Neuronal stem cell (in vitro differentiated cells): Measurements from ENCODE around the gene ABCA7.

ENCODE experiments used
- DNase-seq: peaks from one replicate; pipeline ENCODE4 v3.0.0-alpha.2; 2013; ENCODE audit warnings: low spot score
- H2AFZ ChIP-seq: one replicate; pipeline ENCODE4 v1.6.1; 2013; ENCODE audit warnings: mild to moderate bottlenecking, low read length, inconsistent platforms
- H2AK5ac ChIP-seq: 2 replicates; pipeline ENCODE4 v1.6.1; 2013; ENCODE audit warnings: low read depth, mild to moderate bottlenecking, inconsistent platforms, low read length, moderate library complexity, mixed read lengths
- H2BK120ac ChIP-seq: 2 replicates; pipeline ENCODE4 v1.6.1; 2013; ENCODE audit warnings: low read depth, mild to moderate bottlenecking, inconsistent platforms, low read length, moderate library complexity, mixed read lengths
- H2BK12ac ChIP-seq: one replicate; pipeline ENCODE4 v1.6.1; 2013; ENCODE audit warnings: low read length, inconsistent platforms
- H2BK15ac ChIP-seq: 2 replicates; pipeline ENCODE4 v1.6.1; 2013; ENCODE audit warnings: mild to moderate bottlenecking, low read length, inconsistent platforms, mixed read lengths
- H2BK5ac ChIP-seq: one replicate; pipeline ENCODE4 v1.6.1; 2013; ENCODE audit warnings: inconsistent platforms, mild to moderate bottlenecking, low read length, moderate library complexity
- H3K14ac ChIP-seq: one replicate; pipeline ENCODE4 v1.6.1; 2013; ENCODE audit warnings: low read length, inconsistent platforms
- H3K18ac ChIP-seq: 2 replicates; pipeline ENCODE4 v1.6.1; 2013; ENCODE audit warnings: low read length, inconsistent platforms
- H3K23ac ChIP-seq: 2 replicates; pipeline ENCODE4 v1.6.1; 2013; ENCODE audit warnings: low read depth, mild to moderate bottlenecking, mixed read lengths, low read length, inconsistent platforms; ENCODE audit not compliant: poor library complexity
- H3K27ac ChIP-seq: replicated peaks from 3 replicates; pipeline ENCODE4 v1.5.1; 2013; ENCODE audit warnings: low read length, inconsistent platforms
- H3K27me3 ChIP-seq, 3 experiments: 2 replicates each; pipeline ENCODE4 v1.6.1; 2013; ENCODE audit warnings: low read length in 3 of 3, mild to moderate bottlenecking in 2 of 3, inconsistent platforms in 1 of 3, low read depth in 1 of 3, mixed read lengths in 1 of 3, moderate library complexity in 1 of 3; ENCODE audit not compliant: control insufficient read depth in 3 of 3, insufficient read depth in 3 of 3
- H3K36me3 ChIP-seq, 2 donors: replicated peaks in 1 of 2; 2 replicates each; pipeline ENCODE4 v1.6.1; 2013; ENCODE audit warnings: low read length in 2 of 2; ENCODE audit not compliant: control insufficient read depth in 2 of 2, insufficient read depth in 2 of 2
- H3K4ac ChIP-seq: 2 replicates; pipeline ENCODE4 v1.6.1; 2013; ENCODE audit warnings: inconsistent platforms, mild to moderate bottlenecking, low read length, moderate library complexity
- H3K4me1 ChIP-seq, 2 donors: 1 replicate in 1 of 2; 2 replicates in 1 of 2; pipeline ENCODE4 v1.6.1; 2013; ENCODE audit warnings: low read length in 2 of 2, low read depth in 1 of 2; ENCODE audit not compliant: control insufficient read depth in 2 of 2, insufficient read depth in 1 of 2
- H3K4me2 ChIP-seq: one replicate; pipeline ENCODE4 v1.6.1; 2013; ENCODE audit warnings: mild to moderate bottlenecking, low read length, inconsistent platforms; ENCODE audit not compliant: insufficient read depth, poor library complexity, severe bottlenecking
- H3K4me3 ChIP-seq, 2 donors: 2 replicates each; pipeline ENCODE4 v1.5.1; 2013; ENCODE audit warnings: low read length in 2 of 2, mild to moderate bottlenecking in 2 of 2, inconsistent platforms in 1 of 2, moderate library complexity in 1 of 2
- H3K79me1 ChIP-seq: one replicate; pipeline ENCODE4 v1.6.1; 2013; ENCODE audit warnings: low read depth, mild to moderate bottlenecking, inconsistent platforms, low read length, moderate library complexity
- H3K9ac ChIP-seq: one replicate; pipeline ENCODE4 v1.6.1; 2013; ENCODE audit warnings: mild to moderate bottlenecking, low read depth, low read length, inconsistent platforms; ENCODE audit not compliant: poor library complexity
- H3K9me3 ChIP-seq, 2 donors: replicated peaks in 1 of 2; 2 replicates each; pipeline versions ENCODE3 to v1.6.1; 2013; ENCODE audit warnings: low read length in 2 of 2, mild to moderate bottlenecking in 2 of 2, inconsistent platforms in 1 of 2, low read depth in 1 of 2, mixed read lengths in 1 of 2, moderate library complexity in 1 of 2; ENCODE audit not compliant: control insufficient read depth in 2 of 2, insufficient read depth in 1 of 2
- H4K8ac ChIP-seq: one replicate; pipeline ENCODE4 v1.6.1; 2013; ENCODE audit warnings: low read depth, mild to moderate bottlenecking, inconsistent platforms, low read length, moderate library complexity
- H4K91ac ChIP-seq: one replicate; pipeline ENCODE4 v1.6.1; 2013; ENCODE audit warnings: low read length, low read depth, mild to moderate bottlenecking, inconsistent platforms; ENCODE audit not compliant: poor library complexity
- WGBS, 2 donors: extraction: QIAGEN DNeasy Blood & Tissue Kit; methylation state at CpG; one replicate each; pipeline ENCODE4 v1.1.7; 2013; ENCODE audit warnings: missing lambda C conversion rate in 2 of 2, mixed read lengths in 1 of 2; ENCODE audit not compliant: insufficient read length in 2 of 2, insufficient replicate concordance in 1 of 2; ENCODE audit errors: extremely low coverage in 2 of 2; 5-methylcytosine and 5-hydroxymethylcytosine counted together

The ABCA7 gene

DNA sequence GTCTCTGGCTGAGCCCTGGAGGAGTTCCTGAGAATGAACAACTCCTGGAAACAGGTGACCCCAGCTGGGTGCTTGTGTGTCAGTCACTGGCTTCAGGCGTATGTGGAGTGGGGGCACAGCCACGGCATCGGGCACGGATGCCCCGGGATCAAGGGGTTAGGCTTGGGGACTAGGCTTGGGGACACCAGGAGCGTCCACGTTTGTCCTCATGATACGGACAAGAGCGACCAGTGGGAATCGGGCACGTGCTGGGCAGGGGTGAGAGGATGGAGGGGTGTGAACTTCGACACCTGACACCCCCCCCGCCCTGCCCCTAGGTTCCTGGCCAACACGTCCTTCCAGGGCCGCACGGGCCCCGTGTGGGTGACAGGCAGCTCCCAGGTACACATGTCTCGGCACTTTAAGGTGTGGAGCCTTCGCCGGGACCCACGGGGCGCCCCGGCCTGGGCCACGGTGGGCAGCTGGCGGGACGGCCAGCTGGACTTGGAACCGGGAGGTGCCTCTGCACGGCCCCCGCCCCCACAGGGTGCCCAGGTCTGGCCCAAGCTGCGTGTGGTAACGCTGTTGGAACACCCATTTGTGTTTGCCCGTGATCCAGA lies 35.6 kb upstream of the ABCA7 start:
- Histone ChIP-seq H3K4me1 (peaks cover 5 to 8% of the 10 kb centered on the region in 2 donors), H4K91ac (no peak overlapping the region)
- no peak for DNase-seq

DNA sequence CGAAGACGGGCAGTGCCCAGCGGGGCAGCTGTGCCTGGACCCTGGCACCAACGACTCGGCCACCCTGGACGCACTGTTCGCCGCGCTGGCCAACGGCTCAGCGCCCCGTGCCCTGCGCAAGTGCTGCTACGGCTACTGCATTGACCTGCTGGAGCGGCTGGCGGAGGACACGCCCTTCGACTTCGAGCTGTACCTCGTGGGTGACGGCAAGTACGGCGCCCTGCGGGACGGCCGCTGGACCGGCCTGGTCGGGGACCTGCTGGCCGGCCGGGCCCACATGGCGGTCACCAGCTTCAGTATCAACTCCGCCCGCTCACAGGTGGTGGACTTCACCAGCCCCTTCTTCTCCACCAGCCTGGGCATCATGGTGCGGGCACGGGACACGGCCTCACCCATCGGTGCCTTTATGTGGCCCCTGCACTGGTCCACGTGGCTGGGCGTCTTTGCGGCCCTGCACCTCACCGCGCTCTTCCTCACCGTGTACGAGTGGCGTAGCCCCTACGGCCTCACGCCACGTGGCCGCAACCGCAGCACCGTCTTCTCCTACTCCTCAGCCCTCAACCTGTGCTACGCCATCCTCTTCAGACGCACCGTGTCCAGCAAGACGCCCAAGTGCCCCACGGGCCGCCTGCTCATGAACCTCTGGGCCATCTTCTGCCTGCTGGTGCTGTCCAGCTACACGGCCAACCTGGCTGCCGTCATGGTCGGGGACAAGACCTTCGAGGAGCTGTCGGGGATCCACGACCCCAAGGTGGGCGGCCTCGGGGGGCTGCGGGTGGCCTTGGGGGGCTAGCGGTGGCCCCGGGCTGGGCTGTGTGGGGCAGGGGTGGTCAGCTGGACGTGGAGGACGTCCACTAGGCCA lies 34.9 kb upstream of the ABCA7 start:
- peaks cover 5 to 7% of the 10 kb centered on the region in 2 donors for H3K36me3 ChIP-seq
- H3K4me3 ChIP-seq = peak overlapping the region in 1 of 2 donors; percentile 58
- peak overlapping the region; percentile 84 for H2BK12ac ChIP-seq
- DNase-seq = no peak
- H2BK120ac ChIP-seq = no peak overlapping the region
- H3K9me3 ChIP-seq = peaks cover 0 to 4% of the 10 kb centered on the region in 2 donors
- H4K91ac ChIP-seq = peak overlapping the region; percentile 72
- H3K27me3 ChIP-seq = peaks cover 0 to 12% (median 8%) of the 10 kb centered on the region in 3 experiments
- no peak overlapping the region for H4K8ac ChIP-seq
- H2BK15ac ChIP-seq = no peak overlapping the region
- H3K9ac ChIP-seq = peak overlapping the region; percentile 44
- H3K27ac ChIP-seq = no peak overlapping the region
- peaks cover 5 to 8% of the 10 kb centered on the region in 2 donors for H3K4me1 ChIP-seq
- H2BK5ac ChIP-seq = peak overlapping the region; percentile 82
- peak overlapping the region; percentile 91 for H3K23ac ChIP-seq
- peak overlapping the region; percentile 64 for H3K18ac ChIP-seq
- no CpG with 5 or more reads among the region's 70 CpGs for WGBS, 2 donors
- H3K14ac ChIP-seq = peak overlapping the region; percentile 71
- H3K4ac ChIP-seq = no peak overlapping the region
- H3K4me2 ChIP-seq = no peak overlapping the region
- H2AFZ ChIP-seq = no peak overlapping the region
- no peaks in the 10 kb centered on the region for H3K79me1 ChIP-seq
- H2AK5ac ChIP-seq = peak overlapping the region; percentile 56

More for the DNA sequence above, 35.6 kb upstream of the ABCA7 start:
- Histone ChIP-seq H3K9ac (no peak overlapping the region), H2BK15ac (no peak overlapping the region), H2BK12ac (peak overlapping the region; percentile 84), H3K4ac (no peak overlapping the region), H4K8ac (no peak overlapping the region), H3K18ac (peak overlapping the region; percentile 48), H3K14ac (peak overlapping the region; percentile 71), H3K36me3 (peaks cover 0 to 3% of the 10 kb centered on the region in 2 donors), H2BK120ac (no peak overlapping the region), H2AFZ (no peak overlapping the region), H2BK5ac (peak overlapping the region; percentile 82), H3K79me1 (no peaks in the 10 kb centered on the region), H3K27ac (no peak overlapping the region), H2AK5ac (peak overlapping the region; percentile 56), H3K23ac (peak overlapping the region; percentile 91), H3K9me3 (peaks cover 0 to 4% of the 10 kb centered on the region in 2 donors), H3K4me3 (peak overlapping the region in 1 of 2 donors; percentile 28), H3K4me2 (no peak overlapping the region), H3K27me3 (peaks cover 0 to 15% (median 10%) of the 10 kb centered on the region in 3 experiments)
- WGBS, 2 donors = no CpG with 5 or more reads among the region's 32 CpGs

DNA sequence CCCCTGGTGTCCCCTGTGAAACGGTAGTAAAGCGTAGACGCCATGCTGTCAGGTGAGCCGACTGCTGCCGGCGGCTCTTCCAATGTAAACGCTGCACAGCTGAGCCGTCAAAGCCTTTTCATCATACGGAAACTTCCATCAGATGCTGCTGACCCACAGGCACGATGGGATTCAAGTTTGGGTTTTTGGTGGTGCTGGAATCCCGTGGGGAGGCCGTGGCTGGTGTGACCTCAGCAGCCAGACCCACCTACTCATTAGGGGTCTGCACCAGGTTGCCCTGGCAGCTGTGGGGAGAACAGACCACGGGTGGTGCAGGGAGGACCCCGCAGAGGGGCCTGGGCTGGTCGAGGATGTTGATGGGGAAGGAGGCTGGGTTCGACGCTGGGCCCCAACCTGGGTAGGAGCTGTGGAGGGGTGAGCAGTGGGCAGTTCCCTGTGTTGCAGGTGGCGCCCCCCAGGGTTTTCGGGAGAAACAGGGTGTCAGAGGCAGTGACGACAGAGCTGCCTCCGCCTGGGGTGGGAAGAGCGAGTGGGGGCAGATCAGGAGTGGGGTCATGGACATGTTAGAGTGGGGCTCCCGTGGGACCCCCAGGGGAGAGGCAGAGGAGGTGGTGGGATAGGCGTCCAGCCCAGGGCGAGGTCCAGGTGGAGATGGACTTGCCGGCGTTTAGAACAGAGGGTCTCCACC lies 33.1 kb upstream of the ABCA7 start:
- Histone ChIP-seq H2BK5ac (peak overlapping the region; percentile 39), H3K4me2 (no peak overlapping the region), H3K4me1 (no peaks in the 10 kb centered on the region), H3K27me3 (no peaks in the 10 kb centered on the region), H2AFZ (no peak overlapping the region), H3K9ac (no peak overlapping the region), H3K4me3 (no peak overlapping the region), H2AK5ac (peak overlapping the region; percentile 46), H3K9me3 (peaks cover 0 to 4% of the 10 kb centered on the region in 2 donors), H3K27ac (no peak overlapping the region), H3K14ac (no peak overlapping the region), H3K23ac (peak overlapping the region; percentile 31), H2BK15ac (no peak overlapping the region), H3K79me1 (peaks cover 2% of the 10 kb centered on the region), H2BK12ac (peak overlapping the region; percentile 73), H3K4ac (no peak overlapping the region), H4K91ac (no peak overlapping the region), H4K8ac (no peak overlapping the region), H3K18ac (no peak overlapping the region), H2BK120ac (no peak overlapping the region), H3K36me3 (peaks cover 13 to 14% of the 10 kb centered on the region in 2 donors)
- WGBS, 2 donors = no CpG with 5 or more reads among the region's 27 CpGs
- no peak for DNase-seq
